Measurements from ENCODE around the gene NFAT5. TPM values are rescaled to one million over a fixed set of nuclear protein-coding genes. Genes with fewer than 3 reads are reported as not detected.
A peak's percentile ranks its signal among the peaks of the same experiment; 100 is the strongest.

NFAT5 gene
- total RNA-seq, 1 donor from 2014 or later: 48.8 TPM

DNA sequence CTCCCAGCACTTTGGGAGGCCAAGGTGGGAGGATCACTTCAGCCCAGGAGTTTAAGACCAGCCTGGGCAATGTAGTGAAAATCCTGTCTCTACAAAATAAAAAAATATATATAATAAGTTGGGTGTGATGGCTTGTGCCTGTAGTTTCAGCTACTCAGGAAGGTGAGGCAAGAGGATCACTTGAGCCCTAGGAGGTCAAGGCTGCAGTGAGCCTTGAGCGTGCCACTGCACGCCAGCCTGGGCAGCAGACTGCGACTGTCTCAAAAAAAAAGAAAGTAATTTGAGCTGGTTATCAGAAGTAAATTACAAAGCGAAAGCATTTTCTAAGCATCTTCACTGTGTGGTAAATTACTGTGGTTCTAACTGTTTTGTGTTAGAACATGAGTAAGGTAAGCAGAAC lies 94.4 kb downstream of the NFAT5 start:
- TF ChIP-seq, protein P1, sequence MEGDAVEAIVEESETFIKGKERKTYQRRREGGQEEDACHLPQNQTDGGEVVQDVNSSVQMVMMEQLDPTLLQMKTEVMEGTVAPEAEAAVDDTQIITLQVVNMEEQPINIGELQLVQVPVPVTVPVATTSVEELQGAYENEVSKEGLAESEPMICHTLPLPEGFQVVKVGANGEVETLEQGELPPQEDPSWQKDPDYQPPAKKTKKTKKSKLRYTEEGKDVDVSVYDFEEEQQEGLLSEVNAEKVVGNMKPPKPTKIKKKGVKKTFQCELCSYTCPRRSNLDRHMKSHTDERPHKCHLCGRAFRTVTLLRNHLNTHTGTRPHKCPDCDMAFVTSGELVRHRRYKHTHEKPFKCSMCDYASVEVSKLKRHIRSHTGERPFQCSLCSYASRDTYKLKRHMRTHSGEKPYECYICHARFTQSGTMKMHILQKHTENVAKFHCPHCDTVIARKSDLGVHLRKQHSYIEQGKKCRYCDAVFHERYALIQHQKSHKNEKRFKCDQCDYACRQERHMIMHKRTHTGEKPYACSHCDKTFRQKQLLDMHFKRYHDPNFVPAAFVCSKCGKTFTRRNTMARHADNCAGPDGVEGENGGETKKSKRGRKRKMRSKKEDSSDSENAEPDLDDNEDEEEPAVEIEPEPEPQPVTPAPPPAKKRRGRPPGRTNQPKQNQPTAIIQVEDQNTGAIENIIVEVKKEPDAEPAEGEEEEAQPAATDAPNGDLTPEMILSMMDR (IDR thresholded peaks at IDR 0.05; ENCODE audit: unreplicated experiment): no peak
- Mint-ChIP-seq H3K27me3 (ENCODE audit: unreplicated experiment) (no peaks in the 10 kb centered on the region), H3K4me3 (ENCODE audit: unreplicated experiment) (no peak overlapping the region), H3K36me3 (ENCODE audit: low read depth, unreplicated experiment) (peaks cover 18% of the 10 kb centered on the region), H3K27ac (ENCODE audit: unreplicated experiment) (no peak overlapping the region), H3K9me3 (ENCODE audit: unreplicated experiment) (no peaks in the 10 kb centered on the region), H3K4me1 (ENCODE audit: unreplicated experiment) (peaks cover 16% of the 10 kb centered on the region)
- DNase-seq (ENCODE audit: low spot score): no peak

DNA sequence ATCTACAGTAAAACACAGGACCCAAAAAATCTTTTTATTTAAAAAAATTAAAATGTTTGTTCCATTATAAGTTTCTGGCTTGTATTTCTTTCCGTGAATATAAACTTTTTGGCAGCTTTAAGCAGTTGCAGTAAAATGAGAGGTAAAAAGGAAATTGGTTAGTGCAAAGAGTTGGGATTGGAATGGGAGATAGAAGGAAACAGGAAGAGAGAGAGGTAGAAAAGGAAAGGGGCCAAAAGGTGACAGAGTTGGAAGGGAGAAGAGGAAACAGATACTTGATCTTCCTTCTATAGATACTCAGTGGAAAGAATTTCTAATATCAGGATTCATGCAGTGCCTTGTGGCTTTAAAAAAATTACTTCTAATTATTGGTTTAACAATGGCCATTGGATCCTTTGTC lies 97.1 kb downstream of the NFAT5 start:
- peaks cover 9% of the 10 kb centered on the region for H3K36me3 Mint-ChIP-seq (ENCODE audit: low read depth, unreplicated experiment)
- TF ChIP-seq, protein P1 (IDR thresholded peaks at IDR 0.05; ENCODE audit: unreplicated experiment): no peak
- peak overlapping the region; percentile 37 for H3K4me3 Mint-ChIP-seq (ENCODE audit: unreplicated experiment)
- H3K4me1 Mint-ChIP-seq (ENCODE audit: unreplicated experiment): peaks cover 16% of the 10 kb centered on the region
- peak overlapping the region; percentile 82 for H3K27ac Mint-ChIP-seq (ENCODE audit: unreplicated experiment)
- H3K9me3 Mint-ChIP-seq (ENCODE audit: unreplicated experiment): no peaks in the 10 kb centered on the region
- no peaks in the 10 kb centered on the region for H3K27me3 Mint-ChIP-seq (ENCODE audit: unreplicated experiment)
- DNase-seq (ENCODE audit: low spot score): no peak

DNA sequence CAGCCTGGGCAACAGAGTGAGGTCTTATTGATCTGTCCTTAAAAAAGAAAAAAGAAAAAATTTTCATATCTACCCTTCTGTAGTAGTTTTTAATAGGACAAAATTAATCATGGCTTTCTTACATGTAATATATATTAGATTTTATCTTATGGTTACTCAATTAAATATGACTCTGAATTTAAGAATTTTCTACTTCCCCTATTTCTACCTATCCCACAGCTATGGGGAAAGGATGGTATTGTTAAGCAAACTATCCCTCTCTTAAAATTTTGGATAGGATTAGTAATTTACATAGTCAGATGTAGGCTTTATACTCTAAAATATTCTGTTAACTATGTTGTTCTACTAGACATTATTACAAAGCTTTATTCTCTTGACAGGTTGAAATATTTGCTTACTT lies 98.1 kb downstream of the NFAT5 start:
- Mint-ChIP-seq H3K9me3 (ENCODE audit: unreplicated experiment) (no peaks in the 10 kb centered on the region), H3K36me3 (ENCODE audit: low read depth, unreplicated experiment) (peaks cover 13% of the 10 kb centered on the region), H3K4me1 (ENCODE audit: unreplicated experiment) (peaks cover 16% of the 10 kb centered on the region), H3K27me3 (ENCODE audit: unreplicated experiment) (peaks cover 1% of the 10 kb centered on the region), H3K27ac (ENCODE audit: unreplicated experiment) (no peak overlapping the region), H3K4me3 (ENCODE audit: unreplicated experiment) (no peak overlapping the region)
- TF ChIP-seq, protein P1 (IDR thresholded peaks at IDR 0.05; ENCODE audit: unreplicated experiment): no peak
- no peak for DNase-seq (ENCODE audit: low spot score)

DNA sequence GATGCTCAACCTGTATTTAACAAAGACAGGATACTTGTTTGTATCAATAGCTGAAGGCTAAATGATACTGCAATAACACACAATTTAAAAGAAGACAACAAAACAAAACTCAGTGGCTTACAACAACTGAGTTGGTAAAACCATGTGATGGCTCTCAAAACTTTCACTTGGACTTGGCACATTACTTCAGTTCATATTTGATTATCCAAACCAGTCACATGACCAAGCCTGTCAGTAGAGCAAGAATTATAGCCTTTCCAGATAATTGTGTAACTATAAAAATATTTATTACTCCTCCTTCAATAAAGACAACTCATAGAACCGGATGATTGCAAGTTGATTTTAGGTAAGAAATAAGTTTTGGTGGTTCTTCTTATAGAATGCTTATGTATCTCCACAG lies 103.8 kb downstream of the NFAT5 start:
- H3K27ac Mint-ChIP-seq (ENCODE audit: unreplicated experiment): no peak overlapping the region
- peaks cover 1% of the 10 kb centered on the region for H3K27me3 Mint-ChIP-seq (ENCODE audit: unreplicated experiment)
- H3K4me1 Mint-ChIP-seq (ENCODE audit: unreplicated experiment): peaks cover 2% of the 10 kb centered on the region
- H3K4me3 Mint-ChIP-seq (ENCODE audit: unreplicated experiment): no peak overlapping the region
- H3K36me3 Mint-ChIP-seq (ENCODE audit: low read depth, unreplicated experiment): peaks cover 10% of the 10 kb centered on the region
- TF ChIP-seq, protein P1 (IDR thresholded peaks at IDR 0.05; ENCODE audit: unreplicated experiment): no peak
- DNase-seq (ENCODE audit: low spot score): no peak
- H3K9me3 Mint-ChIP-seq (ENCODE audit: unreplicated experiment): no peaks in the 10 kb centered on the region

DNA sequence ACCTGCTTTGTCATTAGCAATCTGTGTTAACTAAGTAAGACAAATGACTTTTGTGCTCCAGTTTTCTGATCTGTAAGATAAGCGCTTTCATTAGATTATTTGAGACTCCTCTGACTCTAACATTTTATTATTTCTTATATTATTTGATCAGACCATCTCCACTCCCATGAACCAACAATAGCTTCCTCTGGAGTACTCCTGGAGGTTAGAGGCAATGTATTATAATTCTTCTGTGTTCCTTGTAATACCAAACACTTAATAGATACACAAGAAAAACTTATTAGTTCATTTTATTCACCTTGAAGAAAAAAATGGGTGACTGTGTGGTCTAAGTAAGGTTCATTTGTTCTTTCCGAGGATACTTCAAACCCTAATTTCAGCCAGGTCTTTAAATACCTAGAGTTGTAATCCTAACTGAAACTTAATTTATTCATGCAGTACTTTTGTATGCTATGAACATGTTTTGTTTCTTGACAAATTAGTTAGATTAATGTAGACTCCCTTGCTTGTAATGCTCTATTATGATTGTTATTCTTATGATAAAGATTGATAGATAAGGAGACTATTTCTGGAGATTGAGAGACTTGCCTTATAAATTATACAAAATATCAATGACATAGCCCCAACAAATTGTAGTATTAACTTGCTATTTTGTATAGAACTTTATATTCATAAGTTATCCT lies 106.7 kb downstream of the NFAT5 start:
- no peaks in the 10 kb centered on the region for H3K4me1 Mint-ChIP-seq (ENCODE audit: unreplicated experiment)
- H3K4me3 Mint-ChIP-seq (ENCODE audit: unreplicated experiment): no peak overlapping the region
- H3K27me3 Mint-ChIP-seq (ENCODE audit: unreplicated experiment): peaks cover 1% of the 10 kb centered on the region
- no peak overlapping the region for H3K27ac Mint-ChIP-seq (ENCODE audit: unreplicated experiment)
- H3K9me3 Mint-ChIP-seq (ENCODE audit: unreplicated experiment): no peaks in the 10 kb centered on the region
- no peak for DNase-seq (ENCODE audit: low spot score)
- peaks cover 14% of the 10 kb centered on the region for H3K36me3 Mint-ChIP-seq (ENCODE audit: low read depth, unreplicated experiment)
- TF ChIP-seq, protein P1 (IDR thresholded peaks at IDR 0.05; ENCODE audit: unreplicated experiment): no peak
